A549 (cell line): ENCODE data around the gene ACTMAP.

Experiments
- EP300 ChIP-seq, 2 experiments: fragments of >200 bp; sonication (Bioruptor Twin); formaldehyde crosslinking; IDR thresholded peaks; 2 replicates in 1 of 2; 3 replicates in 1 of 2; pipeline ENCODE4 v1.6.1; 2016 to 2017
- POLR2A ChIP-seq: IDR thresholded peaks from 2 replicates; pipeline ENCODE4 v1.6.1; 2012; ENCODE audit warnings: mild to moderate bottlenecking, low read length

DNA sequence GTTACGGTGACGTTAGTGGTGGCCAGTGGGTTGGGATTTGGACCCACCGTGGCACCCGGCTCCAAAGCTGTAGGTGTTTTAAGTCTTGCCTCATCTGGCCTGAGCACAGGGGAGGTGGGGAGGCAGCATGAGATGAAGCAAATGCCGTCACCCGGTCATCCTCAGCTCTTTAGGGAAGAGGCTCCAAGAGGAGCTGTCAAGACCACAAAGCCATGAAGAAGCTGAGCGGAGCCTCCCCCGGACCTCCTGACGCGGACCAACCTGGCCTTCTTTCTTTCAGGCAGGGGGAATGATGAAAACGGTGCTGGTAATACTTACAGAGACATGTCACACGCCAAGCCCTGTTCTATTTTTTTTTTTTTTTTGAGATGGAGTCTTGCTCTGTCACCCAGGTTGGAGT is 7.4 kb downstream of the ACTMAP start:
- TF ChIP-seq POLR2A (no peak), EP300 (IDR thresholded peaks at IDR 0.05) (no peak)
